H1 (cell line): ENCODE results near the gene MED12L. TPM values are rescaled to one million over a fixed set of nuclear protein-coding genes. Genes with fewer than 3 reads are reported as not detected.

Experiments
- ASH2L ChIP-seq: fragments of 200-600, 300-600 bp; sonication (generic); IDR thresholded peaks from one replicate; pipeline ENCODE4 v1.7.1; 2017; ENCODE audit warnings: low read length
- CBX5 ChIP-seq: fragments of 300-800, 300-1000 bp; sonication (generic); IDR thresholded peaks from 2 replicates; pipeline ENCODE4 v1.7.1; 2016; ENCODE audit warnings: antibody characterized with exemption, low read length, low read depth
- CHD7 ChIP-seq: fragments of 300-600 bp; sonication (generic); IDR thresholded peaks from 2 replicates; pipeline ENCODE4 v1.7.1; 2012; ENCODE audit warnings: low read length, moderate library complexity, mild to moderate bottlenecking, inconsistent platforms; ENCODE audit not compliant: insufficient replicate concordance
- CTCF ChIP-seq, 3 experiments: IDR thresholded peaks; 1 replicate in 2 of 3; 2 replicates in 1 of 3; pipeline versions ENCODE4 v1.5.1 to v1.6.1; 2011; ENCODE audit warnings: low read length in 3 of 3, mild to moderate bottlenecking in 3 of 3, inconsistent platforms in 2 of 3, low read depth in 1 of 3, moderate library complexity in 1 of 3; ENCODE audit not compliant: insufficient read depth in 1 of 3; ENCODE audit errors: control extremely low read depth in 1 of 3
- FOSL1 ChIP-seq: IDR thresholded peaks from 2 replicates; pipeline ENCODE4 v1.6.1; 2011; ENCODE audit warnings: mild to moderate bottlenecking, low read depth, low read length, moderate library complexity; ENCODE audit not compliant: insufficient read depth
- GTF2F1 ChIP-seq: IDR thresholded peaks from 2 replicates; pipeline ENCODE4 v1.6.1; 2012; ENCODE audit warnings: low read depth, low read length, improper control_type of control experiment, borderline replicate concordance
- NRF1 ChIP-seq: IDR thresholded peaks from 2 replicates; pipeline ENCODE4 v1.6.1; 2011; ENCODE audit warnings: mild to moderate bottlenecking, low read depth, low read length, improper control_type of control experiment
- PHF8 ChIP-seq: fragments of 200-600 bp; sonication (generic); conservative IDR thresholded peaks from 2 replicates; pipeline ENCODE4 v1.7.1; 2012; ENCODE audit warnings: low read depth, mild to moderate bottlenecking, inconsistent platforms, low read length, moderate library complexity
- POU5F1 ChIP-seq: IDR thresholded peaks from 2 replicates; pipeline ENCODE4 v1.6.1; 2011; ENCODE audit warnings: low read depth, mild to moderate bottlenecking, low read length, moderate library complexity
- SIRT6 ChIP-seq: IDR thresholded peaks from one replicate; pipeline ENCODE4 v1.7.1; 2012; ENCODE audit warnings: low read length, inconsistent platforms
- polyA plus RNA-seq, 7 experiments: library from polyadenylated mRNA; depleted of rRNA in 3 of 7; stranded (reverse) in 5 of 7; unstranded in 2 of 7; fragments of >200 nt in 5 of 7; fragments of 200-250 nt in 2 of 7; gene quantifications; 1 replicate in 5 of 7; 2 replicates in 1 of 7; 4 replicates in 1 of 7; pipeline versions ENCODE4 v1.2.1 to v1.2.3, GENCODE V29; 2011 to 2013; ENCODE audit warnings: missing spikeins in 2 of 7, mixed read lengths in 2 of 7
- total RNA-seq: library from RNA; stranded (reverse); fragmentation: NEBNext Ultra II Directional; extraction: Animal tissue kit (Norgen Biotek cat#: 25700); gene quantifications from 2 replicates; pipeline ENCODE4 v1.2.1, GENCODE V29; 2021

MED12L gene
- total and polyA plus RNA-seq, 2 of the 8 experiments (the other 6 are each of a cell fraction or from before 2014, with no cell fraction given), result 3.6 to 26.2 TPM

DNA sequence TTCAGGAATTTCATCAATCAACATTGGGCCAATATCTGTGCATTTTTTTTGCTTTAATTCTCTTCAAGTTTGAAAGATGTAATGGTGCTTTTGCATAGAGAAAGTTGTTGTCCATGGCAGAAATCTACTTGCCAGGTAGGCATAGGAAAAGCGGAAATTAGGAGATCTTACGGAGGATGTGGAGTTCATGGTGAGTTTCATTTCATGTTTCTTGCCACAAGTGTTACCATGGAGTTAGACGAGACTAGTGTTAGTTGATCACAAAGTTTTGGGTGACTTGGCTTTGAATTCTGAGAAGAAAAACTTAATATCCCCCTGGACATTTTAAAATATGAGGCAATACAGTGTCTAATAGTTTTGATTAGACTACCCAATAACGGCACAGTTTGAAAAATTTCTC lies 244.9 kb downstream of the MED12L start (continued):
- no peak for TF ChIP-seq CHD7
- TF ChIP-seq FOSL1, result no peak
- no peak for TF ChIP-seq NRF1
- TF ChIP-seq SIRT6, result no peak
- TF ChIP-seq POU5F1, result no peak
- no peak for TF ChIP-seq ASH2L
- TF ChIP-seq CBX5, result no peak
- TF ChIP-seq PHF8, result no peak
- no peak for TF ChIP-seq CTCF (IDR thresholded peaks at IDR 0.05; ENCODE audit: control extremely low read depth in 1 of 3, insufficient read depth in 1 of 3, low read depth in 1 of 3, low read length in 3 of 3)
- no peak for TF ChIP-seq GTF2F1
